ENCODE data around the gene NR4A1.

DNA sequence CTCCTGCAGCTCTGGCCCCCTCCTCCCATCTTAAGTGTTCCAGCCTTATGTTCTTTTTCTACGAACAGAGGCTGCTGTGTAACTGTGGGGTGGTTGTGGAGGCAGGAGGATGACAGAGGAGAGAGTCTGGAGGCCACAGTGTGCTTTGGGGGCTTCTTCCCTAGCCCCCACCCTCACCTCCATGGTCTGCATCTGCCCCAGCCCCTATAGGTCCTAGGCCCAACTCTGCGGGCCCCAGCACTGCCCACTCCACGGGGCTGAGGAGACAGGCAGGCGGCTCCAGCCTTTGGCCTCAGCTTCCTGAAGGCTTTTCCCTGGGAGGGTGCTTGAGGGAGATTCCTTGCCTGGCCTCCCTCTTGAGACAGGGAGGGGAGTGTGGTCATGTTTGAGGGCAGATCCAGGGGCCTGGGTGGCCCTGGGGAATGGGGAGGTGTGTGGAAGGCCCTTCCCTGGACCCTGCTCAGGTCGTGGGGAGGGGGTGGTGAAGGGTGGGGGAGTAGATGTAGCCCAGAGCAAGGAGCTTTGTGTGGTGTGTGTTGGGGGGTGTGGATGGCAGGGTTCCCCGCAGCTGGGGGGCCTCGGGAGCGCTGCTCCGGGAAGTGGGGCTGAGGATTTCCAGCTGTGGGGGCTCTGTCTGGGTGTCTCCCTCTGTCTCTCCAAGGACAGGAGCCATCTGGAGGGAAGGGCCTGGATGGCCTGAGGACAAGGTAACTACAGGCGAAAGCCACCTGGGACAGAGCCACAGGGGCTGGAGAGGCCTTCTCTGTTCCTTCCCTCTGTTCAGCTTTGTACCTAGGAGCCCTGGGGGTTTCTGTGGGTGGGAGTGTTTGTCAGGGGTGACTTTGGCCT is 29.4 kb downstream of the NR4A1 start:
- TF ChIP-seq BACH2 (CRISPR knock-in tag; IDR thresholded peaks at IDR 0.05; ENCODE audit: borderline replicate concordance): no peak
- TF ChIP-seq TSHZ2 (CRISPR knock-in tag; IDR thresholded peaks at IDR 0.05): no peak
- no peak for TF ChIP-seq PATZ1 (CRISPR knock-in tag; IDR thresholded peaks at IDR 0.05; ENCODE audit: borderline replicate concordance)
- TF ChIP-seq TOX (CRISPR knock-in tag; IDR thresholded peaks at IDR 0.05; ENCODE audit: borderline replicate concordance): no peak
- no peak for TF ChIP-seq ZFP30 (CRISPR knock-in tag; IDR thresholded peaks at IDR 0.05)
- no peak for TF ChIP-seq ZNF70 (CRISPR knock-in tag; IDR thresholded peaks at IDR 0.05)
- TF ChIP-seq ZNF565 (CRISPR knock-in tag; conservative IDR thresholded peaks at IDR 0.05; ENCODE audit: low read depth): no peak
- no peak for TF ChIP-seq ESRRG (CRISPR knock-in tag; IDR thresholded peaks at IDR 0.05)
- TF ChIP-seq RARB (CRISPR knock-in tag; IDR thresholded peaks at IDR 0.05): no peak
- no peak for TF ChIP-seq CSDC2 (CRISPR knock-in tag; IDR thresholded peaks at IDR 0.05)
- TF ChIP-seq PPARA (CRISPR knock-in tag; IDR thresholded peaks at IDR 0.05; ENCODE audit: borderline replicate concordance): no peak
- TF ChIP-seq, protein P1, sequence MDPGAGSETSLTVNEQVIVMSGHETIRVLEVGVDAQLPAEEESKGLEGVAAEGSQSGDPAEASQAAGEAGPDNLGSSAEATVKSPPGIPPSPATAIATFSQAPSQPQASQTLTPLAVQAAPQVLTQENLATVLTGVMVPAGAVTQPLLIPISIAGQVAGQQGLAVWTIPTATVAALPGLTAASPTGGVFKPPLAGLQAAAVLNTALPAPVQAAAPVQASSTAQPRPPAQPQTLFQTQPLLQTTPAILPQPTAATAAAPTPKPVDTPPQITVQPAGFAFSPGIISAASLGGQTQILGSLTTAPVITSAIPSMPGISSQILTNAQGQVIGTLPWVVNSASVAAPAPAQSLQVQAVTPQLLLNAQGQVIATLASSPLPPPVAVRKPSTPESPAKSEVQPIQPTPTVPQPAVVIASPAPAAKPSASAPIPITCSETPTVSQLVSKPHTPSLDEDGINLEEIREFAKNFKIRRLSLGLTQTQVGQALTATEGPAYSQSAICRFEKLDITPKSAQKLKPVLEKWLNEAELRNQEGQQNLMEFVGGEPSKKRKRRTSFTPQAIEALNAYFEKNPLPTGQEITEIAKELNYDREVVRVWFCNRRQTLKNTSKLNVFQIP (CRISPR knock-in tag; IDR thresholded peaks at IDR 0.05; ENCODE audit: borderline replicate concordance, low read depth): no peak
